GM23248 (cell line): ENCODE measurements around the gene CCDC90B.

ENCODE experiments used
- EZH2 ChIP-seq: fragments of 200-600 bp; sonication (generic); IDR thresholded peaks from 2 replicates; pipeline ENCODE4 v1.6.1; 2018; ENCODE audit warnings: antibody characterized with exemption, mild to moderate bottlenecking; ENCODE audit not compliant: insufficient read depth, poor library complexity, severe bottlenecking
- EZH2phosphoT487 ChIP-seq: fragments of 200-600 bp; sonication (generic); IDR thresholded peaks from 2 replicates; pipeline ENCODE4 v1.6.1; 2018; ENCODE audit warnings: antibody characterized with exemption, moderate library complexity, mild to moderate bottlenecking, low read depth; ENCODE audit not compliant: insufficient read depth

GRCh38 chr11:83222499-83222898 is 63.7 kb downstream of the CCDC90B start:
- TF ChIP-seq EZH2: no peak
- no peak for TF ChIP-seq EZH2phosphoT487
